HepG2 (cell line): Measurements from ENCODE around the gene SH2B2.

Experiments used
- HNRNPLL ChIP-seq: fragments of 200-400 bp; formaldehyde crosslinking; IDR thresholded peaks from 2 replicates; pipeline ENCODE4 v1.6.1; 2017; ENCODE audit warnings: mild to moderate bottlenecking, low read depth, low read length; ENCODE audit not compliant: poor library complexity, severe bottlenecking
- RXRA ChIP-seq: sonication (generic); formaldehyde crosslinking; IDR thresholded peaks from 2 replicates; pipeline ENCODE4 v1.5.1; 2020; ENCODE audit warnings: missing genetic modification reagents
- ZSCAN25 ChIP-seq: sonication (generic); formaldehyde crosslinking; IDR thresholded peaks from 2 replicates; pipeline ENCODE4 v1.8.0; 2022; ENCODE audit warnings: mild to moderate bottlenecking, missing genetic modification reagents
- TF ChIP-seq, protein P1 (sequence below): sonication (generic); formaldehyde crosslinking; IDR thresholded peaks from 2 replicates; pipeline ENCODE4 v1.9.0; 2021; ENCODE audit warnings: missing genetic modification reagents, mild to moderate bottlenecking, borderline replicate concordance

DNA sequence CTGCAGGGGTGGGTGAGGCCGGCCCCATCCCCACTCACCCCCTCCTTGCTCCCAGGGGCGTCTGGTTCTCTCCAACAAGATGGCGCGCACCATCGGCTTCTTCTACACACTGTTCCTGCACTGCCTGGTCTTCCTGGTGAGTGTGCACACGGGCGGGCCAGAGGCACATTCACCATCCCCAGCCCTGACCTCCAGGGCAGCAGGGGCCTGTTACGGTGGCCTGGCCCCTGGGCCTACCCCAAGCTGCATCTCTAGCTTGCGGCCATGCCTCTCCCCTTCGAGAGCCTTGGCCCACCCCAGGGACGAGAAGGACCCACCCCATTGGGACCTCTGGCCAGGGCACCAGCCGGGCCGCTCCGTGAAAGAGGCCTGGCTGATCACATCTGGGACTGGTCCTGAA lies 4.9 kb upstream of the SH2B2 start:
- TF ChIP-seq RXRA (CRISPR knock-in tag) = no peak
- TF ChIP-seq, protein P1, sequence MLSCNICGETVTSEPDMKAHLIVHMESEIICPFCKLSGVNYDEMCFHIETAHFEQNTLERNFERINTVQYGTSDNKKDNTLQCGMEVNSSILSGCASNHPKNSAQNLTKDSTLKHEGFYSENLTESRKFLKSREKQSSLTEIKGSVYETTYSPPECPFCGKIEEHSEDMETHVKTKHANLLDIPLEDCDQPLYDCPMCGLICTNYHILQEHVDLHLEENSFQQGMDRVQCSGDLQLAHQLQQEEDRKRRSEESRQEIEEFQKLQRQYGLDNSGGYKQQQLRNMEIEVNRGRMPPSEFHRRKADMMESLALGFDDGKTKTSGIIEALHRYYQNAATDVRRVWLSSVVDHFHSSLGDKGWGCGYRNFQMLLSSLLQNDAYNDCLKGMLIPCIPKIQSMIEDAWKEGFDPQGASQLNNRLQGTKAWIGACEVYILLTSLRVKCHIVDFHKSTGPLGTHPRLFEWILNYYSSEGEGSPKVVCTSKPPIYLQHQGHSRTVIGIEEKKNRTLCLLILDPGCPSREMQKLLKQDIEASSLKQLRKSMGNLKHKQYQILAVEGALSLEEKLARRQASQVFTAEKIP (CRISPR knock-in tag) = no peak
- TF ChIP-seq HNRNPLL = no peak
- no peak for TF ChIP-seq ZSCAN25 (CRISPR knock-in tag)
